Measurements from ENCODE around the gene DLGAP1.

The DLGAP1 gene

GRCh38 chr18:4238966-4239365, 216.1 kb downstream of the DLGAP1 start:
- no peak for TF ChIP-seq ZFP3 (CRISPR knock-in tag; IDR thresholded peaks at IDR 0.05)
- TF ChIP-seq ARNTL (CRISPR knock-in tag; IDR thresholded peaks at IDR 0.05; ENCODE audit: borderline replicate concordance, low read depth): no peak
- no peak for TF ChIP-seq ZC3H10 (CRISPR knock-in tag; IDR thresholded peaks at IDR 0.05)
- TF ChIP-seq TOX (CRISPR knock-in tag; IDR thresholded peaks at IDR 0.05; ENCODE audit: borderline replicate concordance): no peak
- no peak for TF ChIP-seq TCF4 (CRISPR knock-in tag; IDR thresholded peaks at IDR 0.05; ENCODE audit: borderline replicate concordance)
- TF ChIP-seq PPARA (CRISPR knock-in tag; IDR thresholded peaks at IDR 0.05; ENCODE audit: borderline replicate concordance): no peak
- no peak for TF ChIP-seq SNAI2 (CRISPR knock-in tag; IDR thresholded peaks at IDR 0.05)
- TF ChIP-seq CSDC2 (CRISPR knock-in tag; IDR thresholded peaks at IDR 0.05): no peak
- TF ChIP-seq ZNF565 (CRISPR knock-in tag; conservative IDR thresholded peaks at IDR 0.05; ENCODE audit: low read depth): no peak
- no peak for TF ChIP-seq ZFP30 (CRISPR knock-in tag; IDR thresholded peaks at IDR 0.05)
- TF ChIP-seq PATZ1 (CRISPR knock-in tag; IDR thresholded peaks at IDR 0.05; ENCODE audit: borderline replicate concordance): no peak
- no peak for TF ChIP-seq TSHZ2 (CRISPR knock-in tag; IDR thresholded peaks at IDR 0.05)
- no peak for TF ChIP-seq ZNF70 (CRISPR knock-in tag; IDR thresholded peaks at IDR 0.05)
- no peak for TF ChIP-seq ZNF8 (CRISPR knock-in tag; IDR thresholded peaks at IDR 0.05)
- ATAC-seq: no peak

GRCh38 chr18:4237664-4238041, 217.5 kb downstream of the DLGAP1 start:
- ATAC-seq: no peak
- TF ChIP-seq ZNF8 (CRISPR knock-in tag; IDR thresholded peaks at IDR 0.05) (no peak), ZC3H10 (CRISPR knock-in tag; IDR thresholded peaks at IDR 0.05) (no peak), PATZ1 (CRISPR knock-in tag; IDR thresholded peaks at IDR 0.05; ENCODE audit: borderline replicate concordance) (no peak), OSR1 (CRISPR knock-in tag; IDR thresholded peaks at IDR 0.05) (no peak), ZFP30 (CRISPR knock-in tag; IDR thresholded peaks at IDR 0.05) (no peak), TSHZ2 (CRISPR knock-in tag; IDR thresholded peaks at IDR 0.05) (no peak), PPARA (CRISPR knock-in tag; IDR thresholded peaks at IDR 0.05; ENCODE audit: borderline replicate concordance) (no peak), CREB5 (CRISPR knock-in tag; IDR thresholded peaks at IDR 0.05; ENCODE audit: low read depth) (no peak), TCF4 (CRISPR knock-in tag; IDR thresholded peaks at IDR 0.05; ENCODE audit: borderline replicate concordance) (no peak), POU6F1 (CRISPR knock-in tag; IDR thresholded peaks at IDR 0.05; ENCODE audit: borderline replicate concordance, low read depth) (no peak), SNAI2 (CRISPR knock-in tag; IDR thresholded peaks at IDR 0.05) (no peak), ESRRG (CRISPR knock-in tag; IDR thresholded peaks at IDR 0.05) (no peak), CSDC2 (CRISPR knock-in tag; IDR thresholded peaks at IDR 0.05) (no peak), ZNF565 (CRISPR knock-in tag; conservative IDR thresholded peaks at IDR 0.05; ENCODE audit: low read depth) (no peak), GLIS3 (CRISPR knock-in tag; IDR thresholded peaks at IDR 0.05) (no peak), TOX (CRISPR knock-in tag; IDR thresholded peaks at IDR 0.05; ENCODE audit: borderline replicate concordance) (no peak), ISL1 (CRISPR knock-in tag; IDR thresholded peaks at IDR 0.05) (no peak), BACH2 (CRISPR knock-in tag; IDR thresholded peaks at IDR 0.05; ENCODE audit: borderline replicate concordance) (no peak)

Measured in SK-N-SH treated with all-trans-retinoic acid at 6 μM for 48 hours (cell line).